GM21529 (cell line): ENCODE results near the gene IFI27.

Experiments
- ATAC-seq: cut with Tn5 transposase; IDR thresholded peaks from one replicate; pipeline ENCODE4 v1.9.1; 2021; ENCODE audit not compliant: unreplicated experiment

The IFI27 gene

GRCh38 chr14:94124582-94125377, 14.2 kb downstream of the IFI27 start:
- ATAC-seq = no peak

GRCh38 chr14:94125659-94126418, 15.3 kb downstream of the IFI27 start:
- ATAC-seq = no peak

- ATAC-seq = no peak
Observed at GRCh38 chr14:94126419-94126677, 15.8 kb downstream of the IFI27 start.

- no peak for ATAC-seq
Observed at GRCh38 chr14:94126800-94127199, 16.3 kb downstream of the IFI27 start.

GRCh38 chr14:94127330-94127729, 16.8 kb downstream of the IFI27 start:
- ATAC-seq = no peak

GRCh38 chr14:94128216-94128839, 17.8 kb downstream of the IFI27 start:
- ATAC-seq = no peak

GRCh38 chr14:94129111-94129757, 18.7 kb downstream of the IFI27 start, which contains the start of gene IFI27L2:
IFI27L2 (minus strand) TSS chr14:94129604; CDS start chr14:94129564, 40 bp downstream.
- peak; percentile 94 for ATAC-seq

GRCh38 chr14:94129758-94130414, 19.4 kb downstream of the IFI27 start:
- no peak for ATAC-seq

- ATAC-seq = peak; percentile 47
Observed at GRCh38 chr14:94132285-94132887, 21.9 kb downstream of the IFI27 start.

GRCh38 chr14:94135476-94135875, 24.9 kb downstream of the IFI27 start:
- ATAC-seq = no peak

GRCh38 chr14:94136575-94137331, 26.2 kb downstream of the IFI27 start:
- peak; percentile 81 for ATAC-seq

- ATAC-seq = no peak
Observed at GRCh38 chr14:94138251-94138650, 27.7 kb downstream of the IFI27 start.

GRCh38 chr14:94139006-94139405, 28.5 kb downstream of the IFI27 start:
- ATAC-seq = no peak

GRCh38 chr14:94139421-94139820, 28.9 kb downstream of the IFI27 start:
- no peak for ATAC-seq

GRCh38 chr14:94142247-94142646, 31.7 kb downstream of the IFI27 start:
- no peak for ATAC-seq

- ATAC-seq = no peak
Observed at GRCh38 chr14:94142836-94143235, 32.3 kb downstream of the IFI27 start.

GRCh38 chr14:94143239-94143638, 32.7 kb downstream of the IFI27 start:
- ATAC-seq = no peak

- no peak for ATAC-seq
Observed at GRCh38 chr14:94143711-94144110, 33.2 kb downstream of the IFI27 start.

GRCh38 chr14:94144765-94145164, 34.2 kb downstream of the IFI27 start:
- no peak for ATAC-seq
